GM19043 (cell line): ENCODE measurements around the gene CPSF4L.
"Not testable (repeated sequence)": the region's sequence is repeated elsewhere in the genome, so short reads cannot be mapped to it uniquely, and the experiment has no call there.

Experiments used
- ATAC-seq: cut with Tn5 transposase; IDR thresholded peaks from one replicate; pipeline ENCODE4 v1.9.1; 2021; ENCODE audit warnings: low read depth; ENCODE audit not compliant: unreplicated experiment

Gene CPSF4L

GRCh38 chr17:73261617-73261951 is at the start of gene CPSF4L:
CPSF4L (minus strand) TSS chr17:73261880; CDS start chr17:73261818, 62 bp downstream.
- ATAC-seq = no peak

- ATAC-seq = no peak
These were observed 49.7 kb upstream of the CPSF4L start for GRCh38 chr17:73311428-73311780.

- ATAC-seq = no peak
These were observed 48.3 kb upstream of the CPSF4L start for GRCh38 chr17:73309727-73310596.

- ATAC-seq = not testable (repeated sequence)
These were observed 47.3 kb upstream of the CPSF4L start for GRCh38 chr17:73308959-73309358.

GRCh38 chr17:73308017-73308823 is 46.5 kb upstream of the CPSF4L start:
- no peak for ATAC-seq

- no peak for ATAC-seq
These were observed 45.5 kb upstream of the CPSF4L start for GRCh38 chr17:73307130-73307529.

- no peak for ATAC-seq
These were observed 44.5 kb upstream of the CPSF4L start for GRCh38 chr17:73305845-73306836.

- ATAC-seq = no peak
These were observed 43.5 kb upstream of the CPSF4L start for GRCh38 chr17:73304971-73305812.

GRCh38 chr17:73304438-73304837 is 42.8 kb upstream of the CPSF4L start:
- no peak for ATAC-seq

- no peak for ATAC-seq
These were observed 40.5 kb upstream of the CPSF4L start for GRCh38 chr17:73302189-73302588.

- ATAC-seq = no peak
These were observed 39.7 kb upstream of the CPSF4L start for GRCh38 chr17:73301369-73301768.

GRCh38 chr17:73300392-73300791 is 38.7 kb upstream of the CPSF4L start:
- ATAC-seq = no peak

GRCh38 chr17:73297934-73298861 is 36.5 kb upstream of the CPSF4L start:
- peak; percentile 62 for ATAC-seq

- no peak for ATAC-seq
These were observed 31.8 kb upstream of the CPSF4L start for GRCh38 chr17:73293480-73293911.

- no peak for ATAC-seq
These were observed 31.4 kb upstream of the CPSF4L start for GRCh38 chr17:73293031-73293430.

- no peak for ATAC-seq
These were observed 30.4 kb upstream of the CPSF4L start for GRCh38 chr17:73292031-73292531.

GRCh38 chr17:73291260-73291801 is 29.7 kb upstream of the CPSF4L start:
- ATAC-seq = peak; percentile 85
